Fibroblast of skin of abdomen (primary cell): ENCODE measurements around the gene ITPR3. TPM values are rescaled to one million over a fixed set of nuclear protein-coding genes. Genes with fewer than 3 reads are reported as not detected.

Source experiments
- DNase-seq: peaks from one replicate; pipeline ENCODE4 v3.0.0-alpha.2; 2013
- polyA plus RNA-seq, 2 experiments: library from polyadenylated mRNA; unstranded; fragments of 120-200 nt; gene quantifications; one replicate each; pipeline ENCODE4 v1.2.1, GENCODE V29; 2013; ENCODE audit not compliant: insufficient read length in 2 of 2

ITPR3 gene
- polyA plus RNA-seq (2013, experiment 1 of 2; ENCODE audit: insufficient read length): 3.5 TPM
- polyA plus RNA-seq (2013, experiment 2 of 2; ENCODE audit: insufficient read length): 3.4 TPM

DNA sequence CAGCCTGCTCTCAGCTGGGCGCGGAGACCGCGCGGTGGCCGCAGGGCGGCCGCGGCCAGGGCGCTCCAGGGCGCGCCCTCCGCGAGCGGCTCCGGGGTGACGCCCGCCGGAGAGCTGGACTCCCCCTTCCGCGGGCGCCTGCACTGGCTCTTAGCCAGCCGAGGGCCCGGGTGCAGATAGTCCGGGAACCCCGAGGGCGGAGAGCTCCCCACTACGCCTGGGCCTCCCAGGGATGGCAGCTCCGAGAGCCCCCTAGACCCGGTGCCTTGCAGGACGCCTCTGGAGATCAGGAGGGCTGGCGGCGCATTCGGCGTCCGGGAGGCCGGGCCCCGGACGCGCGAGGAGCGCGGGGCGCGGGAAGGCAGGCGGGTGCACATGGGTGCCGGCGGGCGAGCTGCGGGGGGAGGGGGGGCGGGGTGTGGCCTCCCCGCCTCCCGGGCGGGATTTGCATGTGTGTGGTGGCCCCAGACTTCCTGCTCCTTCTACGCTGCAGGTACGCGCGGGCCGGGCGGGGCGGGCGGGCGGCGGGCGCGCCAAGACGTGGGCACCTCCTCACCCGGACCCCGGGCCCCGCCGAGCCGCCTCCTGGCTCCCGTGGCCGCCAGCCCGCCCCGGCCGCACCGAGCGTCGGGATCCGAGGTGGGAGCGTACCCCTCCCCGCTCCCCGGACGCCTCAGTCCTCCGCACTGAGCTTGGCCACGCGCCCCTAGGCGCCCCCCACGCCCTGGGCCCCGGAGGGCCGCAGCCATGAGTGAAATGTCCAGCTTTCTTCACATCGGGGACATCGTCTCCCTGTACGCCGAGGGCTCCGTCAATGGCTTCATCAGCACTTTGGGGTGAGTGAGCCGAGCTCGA lies at the start of gene ITPR3:
Gene ITPR3 (plus strand): TSS at position 467 of the 855 bp plus-strand sequence. CDS start 281 bp downstream, at position 748.
- peak; percentile 16 for DNase-seq

GRCh38 chr6:33571637-33572316 lies 49.3 kb upstream of the ITPR3 start:
- no peak for DNase-seq

DNA sequence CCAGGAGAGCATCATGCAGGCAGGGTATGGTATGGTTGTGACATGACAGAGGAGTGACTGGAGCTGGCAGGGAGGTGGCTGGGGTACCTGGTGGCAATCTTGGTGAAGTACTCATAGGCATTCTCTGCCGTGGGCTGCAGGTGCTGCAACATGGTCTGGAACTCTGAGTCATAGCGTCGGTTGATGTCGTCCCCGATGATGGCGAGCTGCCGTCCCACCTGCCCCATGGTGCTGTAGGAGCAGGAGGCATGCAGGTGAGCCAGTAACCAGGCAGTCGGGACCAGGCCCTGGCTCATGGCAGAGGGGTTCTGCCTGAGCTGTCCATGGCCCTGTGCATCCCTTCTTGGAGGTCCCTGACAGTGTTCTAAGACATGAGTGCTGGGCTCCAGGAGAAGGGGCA lies 45.9 kb upstream of the ITPR3 start:
- DNase-seq: no peak

DNA sequence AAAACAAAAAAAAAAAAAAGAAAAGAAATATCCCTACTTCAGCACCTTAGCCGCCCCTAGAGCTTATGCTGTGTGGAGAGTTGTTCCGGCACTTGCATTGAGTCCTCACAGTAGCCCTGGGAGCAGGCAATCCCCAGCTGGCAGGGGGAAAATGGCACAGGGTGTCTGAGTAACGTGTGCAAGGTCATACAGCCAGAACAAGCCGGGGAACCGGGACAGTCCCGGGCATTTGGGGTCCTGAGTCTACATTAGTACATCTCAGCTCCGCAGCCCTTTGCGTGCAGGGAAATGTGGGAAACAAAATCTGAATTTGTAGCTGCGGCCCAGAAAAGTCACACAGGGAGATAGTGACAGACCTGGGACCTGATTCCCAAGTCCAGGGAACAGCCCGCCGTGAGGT lies 44.5 kb upstream of the ITPR3 start:
- no peak for DNase-seq

DNA sequence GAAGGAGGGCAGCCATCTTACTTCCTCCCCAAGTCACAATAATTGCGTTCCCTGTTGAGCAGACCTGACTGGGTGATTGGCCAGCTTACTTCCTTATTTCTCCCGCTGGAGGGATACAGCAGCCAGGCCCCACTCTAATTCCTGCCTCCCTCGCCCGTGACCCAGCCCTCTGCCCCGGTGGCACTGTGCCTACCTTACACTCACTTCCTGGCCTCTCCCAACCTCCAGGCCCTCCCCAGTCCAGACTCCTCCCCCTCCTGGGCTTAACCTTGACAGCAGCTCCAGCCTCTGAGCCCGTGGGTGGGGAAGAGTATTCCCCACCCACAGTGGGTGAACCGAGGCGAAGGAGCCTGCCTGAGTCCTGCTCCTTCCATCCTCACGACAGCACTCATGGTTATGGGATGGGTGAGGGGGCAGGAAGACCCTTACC lies 44.0 kb upstream of the ITPR3 start:
- no peak for DNase-seq

GRCh38 chr6:33577718-33578117 lies 43.4 kb upstream of the ITPR3 start:
- DNase-seq: no peak

GRCh38 chr6:33578164-33578563 lies 43.0 kb upstream of the ITPR3 start:
- no peak for DNase-seq

DNA sequence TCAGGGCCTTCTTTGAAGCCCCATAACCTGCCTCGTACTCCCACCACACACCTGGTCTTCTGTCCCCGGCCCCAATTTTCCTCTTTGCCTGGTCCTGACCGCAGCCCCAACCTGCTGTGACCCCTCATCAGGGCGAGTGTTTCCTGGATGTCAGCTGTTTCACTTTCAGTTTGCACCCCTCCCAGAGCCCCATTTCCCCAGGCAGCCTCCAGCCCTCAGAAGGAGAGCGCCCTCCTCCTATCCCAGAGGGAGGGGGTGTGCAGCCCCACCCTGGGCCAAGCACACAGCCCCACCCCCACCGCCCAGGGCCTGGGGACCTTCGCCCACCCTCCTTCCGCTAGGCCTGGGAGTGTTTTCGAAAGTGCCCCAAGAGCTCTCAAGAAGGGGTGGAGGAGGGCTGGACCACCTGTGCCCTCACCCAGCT lies 42.5 kb upstream of the ITPR3 start:
- no peak for DNase-seq

GRCh38 chr6:33579828-33580714 lies 41.1 kb upstream of the ITPR3 start, which contains the start of gene BAK1:
Gene BAK1, minus strand, starts transcription at chr6:33580276. Its CDS starts 2,672 bp downstream, at chr6:33577604.
- DNase-seq: peak; percentile 89

DNA sequence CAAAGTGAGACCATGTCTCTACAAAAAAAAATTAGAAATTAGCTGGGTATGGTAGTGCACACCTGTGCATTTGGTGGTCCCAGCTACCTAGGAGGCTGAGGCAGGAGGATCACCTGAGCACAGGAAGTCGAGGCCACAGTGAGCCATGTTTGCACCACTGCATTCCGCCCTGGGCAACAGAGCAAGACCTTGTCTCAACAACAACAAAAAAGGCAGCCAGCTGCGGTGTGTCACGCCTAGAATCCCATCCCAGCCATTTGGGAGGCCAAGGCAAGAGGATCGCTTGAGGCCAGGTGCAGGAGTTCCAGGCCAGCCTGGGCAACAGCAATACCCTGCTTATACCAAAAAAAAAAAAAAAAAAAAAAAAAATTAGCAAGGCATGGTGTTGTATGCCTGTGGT lies 39.9 kb upstream of the ITPR3 start:
- DNase-seq: no peak

DNA sequence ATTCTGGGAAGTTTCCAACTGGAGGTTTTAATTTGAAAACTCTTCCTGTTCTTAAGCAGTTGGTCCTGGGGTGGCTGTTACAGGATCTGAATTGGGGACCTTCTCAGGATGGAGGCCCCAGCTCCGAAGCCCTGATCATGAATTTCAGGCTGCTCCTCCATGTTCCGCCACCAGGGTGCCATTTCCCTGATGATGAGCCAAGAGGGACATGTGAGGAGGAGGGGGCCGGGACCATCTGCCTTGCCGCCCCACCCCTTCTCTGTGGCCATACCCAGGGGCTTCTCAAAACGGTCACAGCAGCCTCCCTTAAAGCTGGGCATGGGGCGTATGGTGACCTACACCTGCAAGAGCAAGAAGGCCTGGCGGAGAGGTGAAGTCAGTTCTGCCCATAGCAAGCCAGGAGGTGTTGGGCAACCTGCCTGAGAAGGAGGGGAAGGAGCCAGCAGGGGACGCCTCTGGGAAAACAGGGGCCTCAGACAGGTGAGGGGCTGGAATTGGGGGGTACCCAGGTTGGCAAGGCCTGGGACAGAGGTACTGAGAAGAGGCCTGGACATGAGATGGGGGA lies 37.4 kb upstream of the ITPR3 start:
- DNase-seq: no peak

GRCh38 chr6:33584700-33585402 lies 36.3 kb upstream of the ITPR3 start:
- DNase-seq: no peak

GRCh38 chr6:33585403-33586107 lies 35.6 kb upstream of the ITPR3 start:
- peak; percentile 70 for DNase-seq

- DNase-seq: no peak
Measured at GRCh38 chr6:33586108-33586640, 34.9 kb upstream of the ITPR3 start.

DNA sequence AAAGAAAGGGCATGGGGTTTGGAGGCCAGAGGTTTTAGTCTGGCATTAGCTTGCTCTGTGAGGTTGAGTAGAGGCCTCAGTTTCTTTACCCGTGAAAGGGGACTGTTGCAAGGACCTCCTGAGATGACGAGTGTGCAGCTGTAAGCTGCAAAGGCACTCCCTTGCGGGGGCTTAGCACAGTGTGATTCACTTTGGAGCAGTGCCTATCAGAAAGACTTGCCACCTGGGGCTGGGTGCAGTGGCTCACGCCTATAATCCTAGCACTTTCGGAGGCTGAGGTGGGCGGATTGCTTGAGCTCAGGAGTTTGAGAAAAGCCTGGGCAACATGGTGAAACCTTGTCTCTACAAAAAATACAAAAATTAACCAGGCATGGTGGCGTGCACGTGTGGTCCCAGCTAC lies 33.6 kb upstream of the ITPR3 start:
- no peak for DNase-seq

- DNase-seq: no peak
Measured at GRCh38 chr6:33588894-33589293, 32.2 kb upstream of the ITPR3 start.

- no peak for DNase-seq
Measured at GRCh38 chr6:33589392-33589730, 31.8 kb upstream of the ITPR3 start.

DNA sequence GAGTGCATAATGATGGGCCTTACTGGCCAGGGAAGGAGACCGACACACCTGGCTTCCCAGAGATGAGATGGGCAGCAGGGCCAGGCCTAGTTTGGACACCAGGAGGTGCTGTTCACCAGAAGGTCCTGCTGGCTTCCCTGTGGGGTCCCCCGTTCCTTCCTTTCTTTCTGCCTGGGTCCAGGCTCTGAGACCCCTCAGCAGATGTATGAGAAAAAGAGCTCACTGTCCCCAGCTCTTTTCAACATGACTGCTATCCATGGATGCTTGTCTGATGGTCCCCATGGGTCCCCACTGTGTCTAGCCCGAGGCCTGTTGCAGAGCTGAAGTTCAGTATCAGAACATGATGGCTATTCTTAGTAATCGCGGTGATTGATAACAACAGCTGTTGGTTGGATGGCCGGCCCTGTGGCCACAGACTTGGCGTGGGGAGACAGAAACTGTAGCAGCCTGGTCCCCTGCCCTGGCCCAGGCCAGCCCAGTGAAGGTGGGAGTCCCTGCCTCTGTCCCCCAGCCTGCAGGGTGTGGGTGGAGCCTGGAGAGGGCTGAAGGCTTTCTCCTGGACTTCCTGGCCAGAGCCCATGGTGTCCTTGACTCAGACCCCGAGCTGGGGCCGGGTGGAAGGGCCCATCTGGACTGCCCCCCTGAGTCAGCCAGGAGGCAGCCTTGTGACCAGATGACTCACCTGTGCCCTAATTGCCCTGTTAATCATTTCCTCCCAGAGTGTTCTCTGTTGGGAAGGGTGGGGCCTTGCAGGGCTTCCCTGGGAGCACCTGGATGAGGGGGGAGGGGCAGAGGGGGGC lies 31.2 kb upstream of the ITPR3 start:
- peak; percentile 72 for DNase-seq

DNA sequence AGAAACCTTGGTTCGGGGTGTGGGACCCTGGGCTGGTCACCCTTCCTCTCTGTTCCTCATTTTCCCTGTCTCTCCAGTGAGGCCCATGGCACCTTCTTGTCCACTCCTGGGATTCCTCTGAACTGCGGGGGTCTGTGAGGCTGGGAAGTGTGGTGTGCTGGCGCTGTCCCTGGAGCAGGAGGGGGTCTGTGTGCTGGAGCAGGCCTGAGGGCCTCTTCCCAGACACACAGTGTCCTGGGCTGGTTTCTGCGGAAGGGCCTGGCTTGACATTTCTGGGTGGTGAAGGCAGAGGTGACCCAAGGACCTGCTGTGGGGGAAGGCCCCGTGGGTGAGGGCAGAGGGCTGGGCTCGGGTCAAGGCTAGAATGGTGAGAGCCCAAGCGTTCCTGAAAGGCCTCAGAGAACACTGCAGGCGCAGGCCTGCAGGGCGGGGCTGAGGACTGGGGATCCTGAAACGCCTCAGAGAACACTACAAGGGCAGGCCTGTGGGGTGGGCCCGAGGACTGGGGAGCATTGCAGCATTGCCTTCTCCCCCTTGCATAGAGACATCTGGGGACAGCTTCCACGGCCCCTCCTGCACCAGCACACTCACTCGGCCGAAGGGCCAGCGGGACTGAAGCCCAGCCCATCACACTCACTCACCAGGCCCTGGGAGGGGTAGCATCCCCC lies 30.5 kb upstream of the ITPR3 start:
- DNase-seq: no peak
